ENCODE results near the gene VWA8. TPM values are rescaled to one million over a fixed set of nuclear protein-coding genes. Genes with fewer than 3 reads are reported as not detected.
"Not testable (repeated sequence)": the region's sequence is repeated elsewhere in the genome, so short reads cannot be mapped to it uniquely, and the experiment has no call there.

Gene VWA8
- total and polyA plus RNA-seq, 2 experiments from 2014 or later = 6.3 to 24.6 TPM

DNA sequence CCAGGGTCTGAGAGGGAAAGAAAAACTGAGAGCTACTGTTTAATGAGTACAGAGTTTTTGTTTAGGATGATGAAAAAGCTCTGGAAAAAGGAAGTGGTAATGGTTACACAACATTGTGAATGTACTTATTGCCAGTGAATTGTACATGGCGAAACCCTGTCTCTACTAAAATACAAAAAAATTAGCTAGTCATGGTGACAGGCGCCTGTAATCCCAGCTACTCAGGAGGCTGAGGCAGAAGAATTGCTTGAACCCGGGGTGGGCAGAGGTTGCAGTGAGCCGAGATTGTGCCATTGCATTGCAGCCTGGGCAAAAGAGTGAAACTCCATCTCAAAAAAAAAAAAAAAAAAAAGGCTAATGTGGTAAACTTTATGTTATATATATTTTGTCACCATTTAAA, 96.3 kb downstream of the VWA8 start:
- Histone ChIP-seq H3K27ac (ENCODE audit: low read depth) (no peak overlapping the region), H3K4me1 (ENCODE audit: insufficient read depth) (no peaks in the 10 kb centered on the region), H3K4me3 (no peak overlapping the region), H3F3A (replicated peaks; ENCODE audit: low read depth) (no peaks in the 10 kb centered on the region), H3K27me3 (ENCODE audit: insufficient read depth) (no peaks in the 10 kb centered on the region), H4K20me1 (replicated peaks; ENCODE audit: insufficient read depth) (no peaks in the 10 kb centered on the region), H3K36me3 (ENCODE audit: insufficient read depth) (0 out of 2 replicates have a peak, but pooled peaks cover 2% of the 10 kb centered on the region), H2AFZ (no peak overlapping the region), H3K4me2 (no peak overlapping the region), H3K79me2 (replicated peaks; ENCODE audit: insufficient read depth) (no peaks in the 10 kb centered on the region), H3K9me2 (ENCODE audit: insufficient read depth) (no peaks in the 10 kb centered on the region)
- no peak for DNase-seq (ENCODE audit: low spot score)
- TF ChIP-seq NANOG (IDR thresholded peaks at IDR 0.05; ENCODE audit: borderline replicate concordance) (no peak), JUNB (IDR thresholded peaks at IDR 0.05; ENCODE audit: unreplicated experiment) (no peak), POLR2AphosphoS5 (IDR thresholded peaks at IDR 0.05; ENCODE audit: low read depth) (no peak), EZH2 (IDR thresholded peaks at IDR 0.05; ENCODE audit: low read depth, unreplicated experiment) (no peak)
- TF ChIP-seq, protein P1, sequence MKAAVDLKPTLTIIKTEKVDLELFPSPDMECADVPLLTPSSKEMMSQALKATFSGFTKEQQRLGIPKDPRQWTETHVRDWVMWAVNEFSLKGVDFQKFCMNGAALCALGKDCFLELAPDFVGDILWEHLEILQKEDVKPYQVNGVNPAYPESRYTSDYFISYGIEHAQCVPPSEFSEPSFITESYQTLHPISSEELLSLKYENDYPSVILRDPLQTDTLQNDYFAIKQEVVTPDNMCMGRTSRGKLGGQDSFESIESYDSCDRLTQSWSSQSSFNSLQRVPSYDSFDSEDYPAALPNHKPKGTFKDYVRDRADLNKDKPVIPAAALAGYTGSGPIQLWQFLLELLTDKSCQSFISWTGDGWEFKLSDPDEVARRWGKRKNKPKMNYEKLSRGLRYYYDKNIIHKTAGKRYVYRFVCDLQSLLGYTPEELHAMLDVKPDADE (IDR thresholded peaks at IDR 0.05) = no peak
- H3K4me1 Mint-ChIP-seq = no peaks in the 10 kb centered on the region
- H3K4me3 Mint-ChIP-seq = no peak overlapping the region
- no peaks in the 10 kb centered on the region for H3K27me3 Mint-ChIP-seq (ENCODE audit: insufficient read depth, low read depth, poor library complexity)
- no peaks in the 10 kb centered on the region for H3K36me3 Mint-ChIP-seq (ENCODE audit: low read depth)
- H3K9me3 Mint-ChIP-seq = no peaks in the 10 kb centered on the region
- no peak overlapping the region for H3K27ac Mint-ChIP-seq
- ATAC-seq = no peak

DNA sequence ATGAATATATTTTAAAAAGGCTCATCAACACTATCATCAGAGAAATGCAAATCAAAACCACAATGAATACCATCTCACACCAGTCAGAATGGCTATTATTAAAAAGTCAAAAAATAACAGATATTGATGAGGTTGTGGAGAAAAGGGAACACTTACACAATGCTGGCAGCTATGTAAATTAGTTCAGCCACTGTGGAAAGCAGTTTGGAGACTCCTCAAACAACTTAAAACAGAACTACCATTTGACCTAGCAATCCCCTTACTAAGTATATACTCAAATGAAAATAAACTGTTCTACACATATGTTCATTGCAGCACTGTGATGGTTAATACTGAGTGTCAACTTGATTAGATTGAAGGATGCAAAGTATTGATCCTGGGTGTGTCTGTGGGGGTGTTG, 98.2 kb downstream of the VWA8 start:
- H3K36me3 ChIP-seq (ENCODE audit: insufficient read depth); H3K4me3 ChIP-seq; H3K27me3 ChIP-seq (ENCODE audit: insufficient read depth); H3K27ac Mint-ChIP-seq; DNase-seq (ENCODE audit: low spot score); H3K4me2 ChIP-seq; ATAC-seq; H3K9me2 ChIP-seq (ENCODE audit: insufficient read depth); H2AFZ ChIP-seq; H3K4me3 Mint-ChIP-seq; H3K4me1 ChIP-seq (ENCODE audit: insufficient read depth); H3K79me2 ChIP-seq (replicated peaks; ENCODE audit: insufficient read depth); H3K27me3 Mint-ChIP-seq (ENCODE audit: insufficient read depth, low read depth, poor library complexity); H3F3A ChIP-seq (replicated peaks; ENCODE audit: low read depth); H3K4me1 Mint-ChIP-seq; H4K20me1 ChIP-seq (replicated peaks; ENCODE audit: insufficient read depth); H3K9me3 Mint-ChIP-seq; H3K27ac ChIP-seq (ENCODE audit: low read depth); H3K36me3 Mint-ChIP-seq (ENCODE audit: low read depth): not testable (repeated sequence)

DNA sequence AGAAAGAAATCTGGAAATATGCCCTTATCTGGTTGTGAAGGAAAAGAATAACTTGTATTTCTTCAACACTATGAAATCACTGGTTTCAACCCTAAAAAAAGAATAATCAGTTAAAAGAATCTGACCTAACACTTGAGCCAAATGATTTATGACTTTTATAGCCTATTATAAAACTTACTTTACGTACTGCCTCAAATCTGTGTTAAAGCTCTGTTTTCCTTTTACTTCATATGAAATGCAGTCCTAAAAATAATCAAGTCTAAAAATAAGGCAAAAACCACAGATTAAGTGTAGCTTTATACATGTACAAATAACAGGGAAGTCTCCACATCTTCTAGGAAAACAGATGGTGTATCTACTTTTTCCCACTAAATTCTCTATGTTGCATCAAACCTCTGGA, 101.3 kb downstream of the VWA8 start:
- no peaks in the 10 kb centered on the region for H3K9me2 ChIP-seq (ENCODE audit: insufficient read depth)
- H3K36me3 Mint-ChIP-seq (ENCODE audit: low read depth) = peaks cover 4% of the 10 kb centered on the region; the same call in 2 of the 3 replicates

More for the DNA sequence above, 101.3 kb downstream of the VWA8 start:
- no peak overlapping the region for H3K4me3 ChIP-seq
- Mint-ChIP-seq H3K27ac (no peak overlapping the region), H3K27me3 (ENCODE audit: insufficient read depth, low read depth, poor library complexity) (no peaks in the 10 kb centered on the region), H3K4me3 (no peak overlapping the region), H3K4me1 (no peaks in the 10 kb centered on the region), H3K9me3 (no peaks in the 10 kb centered on the region)
- no peak overlapping the region for H3K27ac ChIP-seq (ENCODE audit: low read depth)
- no peaks in the 10 kb centered on the region for H3K79me2 ChIP-seq (replicated peaks; ENCODE audit: insufficient read depth)
- H2AFZ ChIP-seq = no peak overlapping the region
- TF ChIP-seq, protein P2, sequence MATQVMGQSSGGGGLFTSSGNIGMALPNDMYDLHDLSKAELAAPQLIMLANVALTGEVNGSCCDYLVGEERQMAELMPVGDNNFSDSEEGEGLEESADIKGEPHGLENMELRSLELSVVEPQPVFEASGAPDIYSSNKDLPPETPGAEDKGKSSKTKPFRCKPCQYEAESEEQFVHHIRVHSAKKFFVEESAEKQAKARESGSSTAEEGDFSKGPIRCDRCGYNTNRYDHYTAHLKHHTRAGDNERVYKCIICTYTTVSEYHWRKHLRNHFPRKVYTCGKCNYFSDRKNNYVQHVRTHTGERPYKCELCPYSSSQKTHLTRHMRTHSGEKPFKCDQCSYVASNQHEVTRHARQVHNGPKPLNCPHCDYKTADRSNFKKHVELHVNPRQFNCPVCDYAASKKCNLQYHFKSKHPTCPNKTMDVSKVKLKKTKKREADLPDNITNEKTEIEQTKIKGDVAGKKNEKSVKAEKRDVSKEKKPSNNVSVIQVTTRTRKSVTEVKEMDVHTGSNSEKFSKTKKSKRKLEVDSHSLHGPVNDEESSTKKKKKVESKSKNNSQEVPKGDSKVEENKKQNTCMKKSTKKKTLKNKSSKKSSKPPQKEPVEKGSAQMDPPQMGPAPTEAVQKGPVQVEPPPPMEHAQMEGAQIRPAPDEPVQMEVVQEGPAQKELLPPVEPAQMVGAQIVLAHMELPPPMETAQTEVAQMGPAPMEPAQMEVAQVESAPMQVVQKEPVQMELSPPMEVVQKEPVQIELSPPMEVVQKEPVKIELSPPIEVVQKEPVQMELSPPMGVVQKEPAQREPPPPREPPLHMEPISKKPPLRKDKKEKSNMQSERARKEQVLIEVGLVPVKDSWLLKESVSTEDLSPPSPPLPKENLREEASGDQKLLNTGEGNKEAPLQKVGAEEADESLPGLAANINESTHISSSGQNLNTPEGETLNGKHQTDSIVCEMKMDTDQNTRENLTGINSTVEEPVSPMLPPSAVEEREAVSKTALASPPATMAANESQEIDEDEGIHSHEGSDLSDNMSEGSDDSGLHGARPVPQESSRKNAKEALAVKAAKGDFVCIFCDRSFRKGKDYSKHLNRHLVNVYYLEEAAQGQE (IDR thresholded peaks at IDR 0.05; ENCODE audit: unreplicated experiment) = no peak
- TF ChIP-seq, protein P1 (IDR thresholded peaks at IDR 0.05) = no peak
- TF ChIP-seq ZNF114 (CRISPR knock-in tag; IDR thresholded peaks at IDR 0.05) = no peak
- no peak for TF ChIP-seq EZH2 (IDR thresholded peaks at IDR 0.05; ENCODE audit: low read depth, unreplicated experiment)
- no peak for TF ChIP-seq POLR2AphosphoS5 (IDR thresholded peaks at IDR 0.05; ENCODE audit: low read depth)
- H3K4me2 ChIP-seq = no peak overlapping the region
- no peaks in the 10 kb centered on the region for H4K20me1 ChIP-seq (replicated peaks; ENCODE audit: insufficient read depth)
- ATAC-seq (no peak), DNase-seq (ENCODE audit: low spot score) (no peak)
- H3K27me3 ChIP-seq (ENCODE audit: insufficient read depth) = no peaks in the 10 kb centered on the region
- no peaks in the 10 kb centered on the region for H3K36me3 ChIP-seq (ENCODE audit: insufficient read depth)
- H3K4me1 ChIP-seq (ENCODE audit: insufficient read depth) = no peaks in the 10 kb centered on the region
- no peaks in the 10 kb centered on the region for H3F3A ChIP-seq (replicated peaks; ENCODE audit: low read depth)

Data from GM23338 (cell line).